ENCODE data around the gene CNTNAP2.
A peak's percentile ranks its signal among the peaks of the same experiment; 100 is the strongest.
"Not testable (repeated sequence)": the region's sequence is repeated elsewhere in the genome, so short reads cannot be mapped to it uniquely, and the experiment has no call there.

CNTNAP2 gene

DNA sequence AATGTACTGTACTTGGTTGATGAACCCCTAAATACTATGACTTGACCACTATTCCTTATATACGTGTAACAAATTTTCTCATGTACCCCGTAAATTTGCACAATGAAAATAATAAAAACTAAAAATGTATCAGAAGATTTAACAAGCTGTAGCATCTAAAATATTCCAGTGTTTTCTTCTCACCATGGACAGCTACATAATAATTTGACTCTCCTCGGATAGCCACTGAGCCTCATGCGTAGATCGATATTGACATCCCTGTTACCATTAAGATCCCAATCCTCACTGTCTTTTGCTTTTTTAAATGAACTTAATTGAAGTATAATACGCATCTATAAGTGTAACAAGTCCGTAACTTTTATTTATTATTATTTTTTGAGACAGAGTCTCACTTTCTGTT, 2294.3 kb downstream of the CNTNAP2 start:
- DNase-seq (no peak), ATAC-seq (replicated peaks) (no peak)
- H3K4me1 Mint-ChIP-seq = peaks cover 0 to 6% of the 10 kb centered on the region in 2 donors
- no peak overlapping the region for H3K4me3 Mint-ChIP-seq
- no peak overlapping the region for H3K27ac Mint-ChIP-seq
- H3K36me3 Mint-ChIP-seq = peaks cover 0 to 6% of the 10 kb centered on the region in 2 donors
- H3K9me3 Mint-ChIP-seq = no peaks in the 10 kb centered on the region
- no peaks in the 10 kb centered on the region for H3K27me3 Mint-ChIP-seq

DNA sequence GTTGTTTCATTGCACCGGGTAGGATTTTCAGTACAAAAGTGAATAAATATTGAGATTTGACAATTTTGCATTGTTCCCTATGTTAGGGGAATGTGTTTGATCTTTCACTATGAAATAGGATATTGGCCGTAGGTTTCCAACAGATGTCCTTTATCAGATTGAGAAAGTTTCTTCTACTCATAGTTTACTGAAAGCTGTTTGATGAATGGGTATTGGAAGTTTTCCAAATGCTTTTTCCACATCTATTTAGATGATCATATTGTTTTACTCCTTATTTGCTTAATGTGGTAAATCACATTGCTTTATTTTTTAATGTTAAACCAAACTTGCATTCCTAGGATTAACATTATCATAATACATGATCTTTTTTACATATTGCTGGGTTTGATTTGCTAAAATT, 2296.1 kb downstream of the CNTNAP2 start:
- Mint-ChIP-seq H3K36me3 (peaks cover 0 to 7% of the 10 kb centered on the region in 2 donors), H3K27ac (no peak overlapping the region), H3K4me1 (no peaks in the 10 kb centered on the region), H3K4me3 (no peak overlapping the region), H3K27me3 (no peaks in the 10 kb centered on the region), H3K9me3 (no peaks in the 10 kb centered on the region)
- ATAC-seq (replicated peaks) (no peak), DNase-seq (no peak)

DNA sequence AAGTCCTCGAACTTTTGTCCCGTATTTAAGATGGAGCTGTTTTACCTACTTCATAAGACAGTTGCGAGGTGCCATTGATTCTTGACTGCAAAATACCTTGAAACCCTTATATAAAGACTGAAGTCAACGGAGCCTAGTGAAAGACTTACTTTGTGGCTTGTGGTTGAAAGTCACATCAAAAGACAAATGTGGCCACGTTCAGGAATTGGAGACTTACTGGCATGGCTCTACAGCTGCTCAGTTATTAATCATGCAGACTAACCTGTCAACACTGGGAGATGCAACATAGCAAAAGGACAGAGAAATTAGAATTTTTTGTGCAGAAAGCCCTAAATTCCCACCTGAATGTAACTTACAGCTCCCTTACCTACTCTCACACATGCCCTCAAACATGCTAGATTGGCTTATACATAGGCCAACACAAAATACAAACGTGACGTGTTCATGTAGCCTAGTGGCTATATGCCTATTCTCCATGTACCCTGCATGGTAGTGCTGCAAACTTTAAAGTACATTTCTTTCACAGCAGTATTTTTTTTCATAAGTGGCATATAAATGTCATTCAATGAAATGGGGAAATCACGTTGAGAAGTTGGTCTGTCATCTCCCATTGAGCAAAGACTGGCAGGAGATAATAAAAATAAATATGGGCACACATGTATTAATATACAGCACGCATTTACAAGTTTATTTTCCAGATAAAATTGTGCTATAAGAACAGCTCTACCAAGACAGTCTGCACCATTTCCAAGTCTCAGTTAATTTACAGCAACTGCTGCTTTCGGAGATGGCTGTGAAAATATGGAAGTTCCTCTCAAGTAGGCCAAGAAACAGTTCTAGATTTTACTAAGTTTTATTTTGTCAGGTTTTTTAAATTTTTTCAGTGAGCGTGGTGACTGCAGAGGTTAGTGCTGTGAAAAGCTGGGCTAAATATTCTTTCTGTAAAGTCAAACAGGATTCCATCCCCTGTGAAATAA, 2303.5 kb downstream of the CNTNAP2 start:
- Mint-ChIP-seq H3K4me3 (no peak overlapping the region), H3K9me3 (peaks cover 0 to 10% of the 10 kb centered on the region in 2 donors), H3K4me1 (peaks cover 7 to 29% of the 10 kb centered on the region in 2 donors), H3K27ac (no peak overlapping the region), H3K36me3 (peaks cover 7 to 9% of the 10 kb centered on the region in 2 donors), H3K27me3 (no peaks in the 10 kb centered on the region)
- peak; percentile 52 to 68 for ATAC-seq (replicated peaks)
- DNase-seq = no peak

DNA sequence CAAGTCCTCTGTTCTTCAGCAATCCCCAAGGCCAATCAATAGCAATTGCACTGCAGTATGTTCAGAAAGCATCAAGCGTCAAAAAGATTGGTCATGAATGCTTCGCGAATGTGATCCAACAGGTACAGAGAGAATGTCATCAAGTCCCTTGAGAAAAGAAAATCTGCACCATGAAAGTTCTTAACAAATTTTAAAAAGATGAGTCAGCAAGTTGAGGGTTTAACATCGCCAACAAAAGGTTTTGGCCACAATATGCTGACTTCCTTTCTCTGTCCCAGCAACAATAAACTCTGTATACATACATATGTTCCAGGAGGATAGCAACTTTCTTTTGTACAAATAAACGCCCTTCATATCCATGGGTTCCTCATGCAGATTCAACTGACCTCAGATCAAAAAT, 2305.4 kb downstream of the CNTNAP2 start:
- Mint-ChIP-seq H3K4me3 (no peak overlapping the region), H3K9me3 (peaks cover 0 to 10% of the 10 kb centered on the region in 2 donors), H3K4me1 (peaks cover 7 to 29% of the 10 kb centered on the region in 2 donors), H3K27ac (no peak overlapping the region), H3K27me3 (peaks cover 0 to 5% of the 10 kb centered on the region in 2 donors), H3K36me3 (peaks cover 7% of the 10 kb centered on the region in 2 donors)
- ATAC-seq (replicated peaks) (no peak), DNase-seq (no peak)

DNA sequence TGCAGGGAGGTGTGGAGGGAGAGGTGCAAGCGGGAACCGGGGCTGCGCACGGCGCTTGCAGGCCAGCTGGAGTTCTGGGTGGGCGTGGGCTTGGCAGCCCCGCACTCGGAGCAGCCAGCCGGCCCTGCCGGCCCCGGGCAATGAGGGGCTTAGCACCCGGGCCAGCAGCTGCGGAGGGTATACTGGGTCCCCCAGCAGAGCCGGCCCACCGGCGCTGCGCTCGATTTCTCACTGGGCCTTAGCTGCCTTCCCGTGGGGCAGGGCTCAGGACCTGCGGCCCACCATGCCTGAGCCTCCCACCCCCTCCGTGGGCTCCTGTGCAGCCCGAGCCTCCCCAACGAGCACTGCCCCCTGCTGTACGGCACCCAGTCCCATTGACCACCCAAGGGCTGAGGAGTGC, 2309.8 kb downstream of the CNTNAP2 start:
- H3K4me3 Mint-ChIP-seq, H3K36me3 Mint-ChIP-seq: not testable (repeated sequence)

DNA sequence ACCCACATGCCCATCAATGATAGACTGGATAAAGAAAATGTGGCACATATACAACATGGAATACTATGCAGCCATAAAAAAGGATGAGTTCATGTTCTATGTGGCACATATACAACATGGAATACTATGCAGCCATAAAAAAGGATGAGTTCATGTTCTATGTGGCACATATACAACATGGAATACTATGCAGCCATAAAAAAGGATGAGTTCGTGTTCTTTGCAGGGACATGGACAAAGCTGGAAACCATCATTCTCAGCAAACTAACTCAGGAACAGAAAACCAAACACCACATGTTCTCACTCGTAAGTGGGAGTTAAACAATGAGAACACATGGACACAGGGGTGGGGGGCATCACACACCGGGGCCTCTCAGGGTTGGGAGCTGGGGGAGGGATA, 2314.1 kb downstream of the CNTNAP2 start:
- not testable (repeated sequence) for H3K9me3 Mint-ChIP-seq; H3K27ac Mint-ChIP-seq; H3K4me3 Mint-ChIP-seq; H3K27me3 Mint-ChIP-seq; DNase-seq; H3K36me3 Mint-ChIP-seq; ATAC-seq (replicated peaks)
- peaks cover 11 to 27% of the 10 kb centered on the region in 2 donors for H3K4me1 Mint-ChIP-seq

More for the DNA sequence above, 2309.8 kb downstream of the CNTNAP2 start:
- DNase-seq; H3K27me3 Mint-ChIP-seq; H3K27ac Mint-ChIP-seq; H3K9me3 Mint-ChIP-seq; ATAC-seq (replicated peaks): not testable (repeated sequence)
- H3K4me1 Mint-ChIP-seq = peaks cover 5 to 22% of the 10 kb centered on the region in 2 donors

DNA sequence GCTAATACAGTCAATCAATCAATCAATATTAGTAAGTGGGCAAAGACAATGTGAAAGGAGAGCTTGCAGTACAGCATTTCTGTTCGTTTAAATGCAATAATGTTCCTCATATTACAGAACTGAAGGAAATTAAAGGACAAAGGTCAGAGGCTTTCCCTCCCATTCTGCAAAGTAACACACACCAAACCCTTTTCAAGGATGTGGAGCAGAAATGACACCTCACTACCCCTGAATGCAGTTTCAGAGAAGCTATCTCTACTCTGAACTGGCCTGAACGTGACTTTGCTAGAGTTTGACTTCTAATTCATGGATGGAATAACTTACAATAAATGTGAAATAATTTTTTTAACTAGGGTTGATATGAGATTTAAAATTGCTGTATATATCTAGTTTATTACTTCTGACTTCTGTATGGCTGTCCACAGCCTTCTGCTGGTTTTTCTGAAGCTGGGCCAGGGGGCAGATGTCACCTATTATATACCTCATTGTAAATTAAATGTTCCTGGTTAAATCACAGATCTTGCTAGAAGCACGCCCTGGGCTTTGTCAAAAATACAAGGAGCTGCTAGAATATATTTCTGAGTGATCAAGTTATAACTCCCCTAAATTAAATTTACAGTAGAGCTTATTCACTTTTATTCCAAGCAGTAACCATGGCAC, 2317.1 kb downstream of the CNTNAP2 start:
- Mint-ChIP-seq H3K9me3 (no peaks in the 10 kb centered on the region), H3K27me3 (no peaks in the 10 kb centered on the region), H3K4me1 (peaks cover 22 to 49% of the 10 kb centered on the region in 2 donors), H3K27ac (no peak overlapping the region), H3K36me3 (no peaks in the 10 kb centered on the region), H3K4me3 (no peak overlapping the region)
- DNase-seq (no peak), ATAC-seq (replicated peaks) (no peak)

DNA sequence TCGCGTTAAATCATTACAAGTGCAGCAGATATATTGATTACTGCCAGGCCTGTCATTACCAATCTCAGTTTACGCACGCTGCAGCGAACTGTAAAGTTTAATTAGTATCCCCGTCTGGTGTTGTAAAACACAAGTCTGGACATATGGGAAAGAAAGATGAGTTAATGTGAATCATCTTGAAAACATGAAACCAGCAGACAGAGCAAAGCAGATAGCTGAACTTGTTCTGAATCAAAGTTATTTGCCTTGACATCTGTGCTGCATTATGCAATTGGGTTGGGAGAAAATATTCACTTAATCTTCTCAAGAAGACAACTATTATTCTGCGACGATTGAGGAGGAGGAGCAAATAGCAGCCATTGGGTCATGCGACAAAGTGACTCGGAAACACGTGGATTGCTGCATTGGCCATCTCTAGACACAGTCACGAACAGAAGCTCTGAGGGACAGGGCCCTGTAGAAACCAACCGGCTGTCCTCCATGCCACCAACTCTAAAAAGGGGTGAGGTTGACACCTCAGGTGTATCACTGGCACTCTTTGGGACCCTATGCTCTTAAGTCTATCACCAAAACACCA, 2317.7 kb downstream of the CNTNAP2 start:
- DNase-seq (no peak), ATAC-seq (replicated peaks) (no peak)
- H3K27ac Mint-ChIP-seq = no peak overlapping the region
- peaks cover 22 to 49% of the 10 kb centered on the region in 2 donors for H3K4me1 Mint-ChIP-seq
- no peak overlapping the region for H3K4me3 Mint-ChIP-seq
- no peaks in the 10 kb centered on the region for H3K36me3 Mint-ChIP-seq
- no peaks in the 10 kb centered on the region for H3K9me3 Mint-ChIP-seq
- H3K27me3 Mint-ChIP-seq = no peaks in the 10 kb centered on the region

DNA sequence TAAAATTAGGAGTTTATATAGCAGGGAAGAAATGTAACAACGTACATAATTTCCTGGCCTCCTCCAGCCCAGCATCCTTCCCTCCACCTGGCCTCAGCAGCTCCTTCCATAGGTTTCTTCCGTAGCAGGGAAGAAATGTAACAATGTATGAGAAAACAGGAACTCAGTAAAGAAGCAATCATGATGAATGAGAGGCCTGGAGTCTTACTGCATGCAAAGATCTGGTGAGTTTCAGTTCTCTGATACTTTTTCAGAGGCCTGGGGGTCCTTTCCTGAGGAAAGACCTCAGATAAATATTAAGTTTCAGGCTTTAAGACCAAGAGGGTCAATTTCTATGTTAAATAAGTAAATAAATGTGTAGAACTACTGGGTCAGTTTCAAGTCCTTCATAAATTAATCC, 2318.3 kb downstream of the CNTNAP2 start:
- Mint-ChIP-seq H3K36me3 (no peaks in the 10 kb centered on the region), H3K27me3 (peaks cover 4 to 5% of the 10 kb centered on the region in 2 donors), H3K4me3 (no peak overlapping the region), H3K4me1 (peaks cover 22 to 49% of the 10 kb centered on the region in 2 donors), H3K27ac (no peak overlapping the region), H3K9me3 (no peaks in the 10 kb centered on the region)
- DNase-seq = no peak
- ATAC-seq (replicated peaks) = peak in 1 of 2 donors; percentile 44

DNA sequence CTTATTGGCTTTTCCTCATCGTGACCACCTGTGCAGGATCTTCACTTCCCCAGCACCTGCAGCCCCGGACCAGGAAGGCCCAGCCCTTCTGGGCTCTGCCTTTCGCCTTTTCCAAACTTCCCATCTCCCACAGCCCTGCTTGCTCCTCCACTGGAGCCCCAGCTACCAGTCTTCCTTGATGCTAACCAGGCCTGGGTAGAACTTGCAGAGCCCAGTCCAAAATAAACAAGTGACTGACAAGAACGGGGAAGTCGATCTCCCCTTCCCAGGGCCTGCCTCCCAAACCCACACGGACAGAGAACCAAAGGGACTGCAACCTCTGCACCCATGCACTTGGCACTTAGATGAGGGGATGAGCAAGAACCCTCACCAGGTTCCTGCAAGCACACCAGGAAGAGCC, 2319.1 kb downstream of the CNTNAP2 start:
- H3K27ac Mint-ChIP-seq = peak overlapping the region; percentile 28

DNA sequence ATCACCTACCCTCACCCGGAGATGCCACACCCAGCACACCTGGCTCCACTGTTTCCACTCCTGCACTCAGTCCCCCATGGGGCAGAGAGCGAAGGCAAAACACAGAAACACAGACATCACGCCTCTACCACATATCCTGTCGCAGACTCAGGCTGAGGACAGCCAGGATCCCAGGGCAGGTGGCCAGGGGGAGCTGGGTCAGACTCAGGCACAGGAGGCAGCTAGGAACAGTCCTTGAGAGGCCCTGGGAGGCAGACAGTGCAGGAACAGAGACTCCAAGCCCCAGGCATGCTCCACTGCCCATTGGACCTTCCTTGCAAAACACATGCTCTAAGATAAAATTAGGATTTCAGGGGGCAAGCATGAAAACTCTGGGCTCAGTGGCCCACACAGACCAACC, 2319.5 kb downstream of the CNTNAP2 start:
- Mint-ChIP-seq H3K27ac (peak overlapping the region; percentile 28), H3K4me3 (peak overlapping the region; percentile 19 to 71), H3K36me3 (no peaks in the 10 kb centered on the region), H3K27me3 (peaks cover 4 to 8% of the 10 kb centered on the region in 2 donors), H3K4me1 (peaks cover 22 to 49% of the 10 kb centered on the region in 2 donors), H3K9me3 (no peaks in the 10 kb centered on the region)
- ATAC-seq (replicated peaks) = peak in 1 of 2 donors; percentile 12
- no peak for DNase-seq

More for the DNA sequence above, 2319.1 kb downstream of the CNTNAP2 start:
- Mint-ChIP-seq H3K4me3 (peak overlapping the region in 1 of 2 donors; percentile 71), H3K4me1 (peaks cover 22 to 49% of the 10 kb centered on the region in 2 donors), H3K27me3 (peaks cover 4 to 8% of the 10 kb centered on the region in 2 donors), H3K9me3 (no peaks in the 10 kb centered on the region), H3K36me3 (no peaks in the 10 kb centered on the region)
- ATAC-seq (replicated peaks) (peak in 1 of 2 donors; percentile 3), DNase-seq (no peak)

DNA sequence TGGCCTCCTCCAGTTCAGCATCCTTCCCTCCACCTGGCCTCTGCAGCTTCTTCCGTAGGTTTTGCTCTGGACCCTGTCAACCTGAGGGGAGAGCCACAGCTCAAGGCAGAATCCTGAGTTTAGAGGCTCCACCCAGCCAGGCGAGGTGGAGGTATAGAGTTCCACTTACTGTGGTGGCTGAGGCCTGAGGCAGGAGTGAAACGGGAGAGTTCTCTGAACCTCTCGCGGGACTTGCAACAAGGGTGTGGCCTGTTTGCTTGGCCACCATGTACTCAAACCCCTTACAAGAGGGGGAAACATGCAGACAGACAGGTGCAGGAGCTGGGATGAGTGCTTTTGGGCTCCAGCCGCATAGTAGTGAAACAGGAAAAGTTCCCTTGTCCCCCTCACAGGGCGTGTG, 2320.0 kb downstream of the CNTNAP2 start:
- Mint-ChIP-seq H3K36me3 (no peaks in the 10 kb centered on the region), H3K27ac (peak overlapping the region; percentile 7), H3K9me3 (no peaks in the 10 kb centered on the region), H3K27me3 (peaks cover 4 to 8% of the 10 kb centered on the region in 2 donors), H3K4me1 (peaks cover 22 to 46% of the 10 kb centered on the region in 2 donors), H3K4me3 (peak overlapping the region; percentile 52 to 71)
- DNase-seq (no peak), ATAC-seq (replicated peaks) (peak; percentile 47 to 80)

DNA sequence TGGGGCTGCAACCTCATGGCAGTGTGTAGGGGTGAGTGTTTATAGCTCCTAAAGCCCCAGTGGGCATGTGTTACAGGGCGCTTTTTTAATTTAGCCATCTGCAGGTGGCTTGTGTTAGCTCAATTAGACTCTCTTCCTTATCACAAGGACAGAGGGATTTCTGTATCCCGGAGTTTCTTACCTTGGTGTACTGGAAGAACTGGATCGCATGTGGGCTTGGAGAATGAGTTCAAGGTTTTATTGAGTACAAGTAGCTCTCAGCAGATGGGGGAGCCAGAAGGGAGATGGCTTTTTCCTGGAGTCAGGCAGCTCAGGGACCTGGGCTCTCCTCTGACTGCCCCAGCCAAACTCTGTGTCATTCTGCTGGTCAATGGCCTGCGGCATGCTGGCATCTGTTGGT, 2320.4 kb downstream of the CNTNAP2 start:
- H3K27ac Mint-ChIP-seq = no peak overlapping the region
- no peak overlapping the region for H3K4me3 Mint-ChIP-seq

DNA sequence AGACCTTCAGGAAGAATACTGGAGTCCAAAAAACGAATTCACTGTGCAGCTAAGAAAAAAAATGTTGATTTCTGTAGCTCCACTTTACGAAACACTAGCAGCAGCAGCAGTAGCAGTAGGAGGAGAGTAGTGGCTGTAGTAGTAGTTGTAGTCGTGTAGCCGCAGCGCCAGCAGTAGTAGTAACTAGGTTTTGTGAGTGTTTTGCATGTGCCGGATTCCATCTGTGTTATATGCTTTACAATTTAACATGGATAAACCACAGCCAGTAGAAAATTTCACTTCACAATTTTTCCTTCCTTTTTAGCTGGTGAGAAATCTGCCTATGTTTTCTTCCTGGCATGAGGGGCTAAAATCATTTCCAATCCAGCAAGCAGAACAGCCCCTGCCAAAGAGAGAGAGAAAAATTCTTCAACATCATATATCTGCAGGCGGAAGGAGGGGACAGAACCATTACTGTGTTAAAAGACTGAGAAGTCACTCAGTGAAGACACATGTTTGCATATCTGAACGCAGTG, 2325.6 kb downstream of the CNTNAP2 start:
- Mint-ChIP-seq H3K27ac (no peak overlapping the region), H3K27me3 (peaks cover 4 to 8% of the 10 kb centered on the region in 2 donors), H3K4me1 (peaks cover under 1 to 12% of the 10 kb centered on the region in 2 donors), H3K9me3 (peaks cover 0 to 3% of the 10 kb centered on the region in 2 donors), H3K4me3 (no peak overlapping the region), H3K36me3 (peaks cover 0 to 2% of the 10 kb centered on the region in 2 donors)
- no peak for ATAC-seq (replicated peaks)
- DNase-seq = no peak

More for the DNA sequence above, 2320.4 kb downstream of the CNTNAP2 start:
- peaks cover 4 to 8% of the 10 kb centered on the region in 2 donors for H3K27me3 Mint-ChIP-seq
- H3K9me3 Mint-ChIP-seq = no peaks in the 10 kb centered on the region
- ATAC-seq (replicated peaks) = peak in 1 of 2 donors; percentile 25
- DNase-seq = no peak
- no peaks in the 10 kb centered on the region for H3K36me3 Mint-ChIP-seq
- peaks cover 22 to 42% of the 10 kb centered on the region in 2 donors for H3K4me1 Mint-ChIP-seq

Data from stimulated activated naive B cell treated with anti-CD40 and anti-IgM and Interleukin-4, amounts not matched to agents 10 μg/mL and 1 μg/mL and 100 μg/mL, for 72 hours (primary cell).